Naive B cell (primary cell): ENCODE data around the gene CFAP97. TPM values are rescaled to one million over a fixed set of nuclear protein-coding genes. Genes with fewer than 3 reads are reported as not detected.

Experiments
- ATAC-seq, 2 donors: fragments of 150-1000 bp; cut with Tn5 transposase; 2 replicates each; pipeline ENCODE4 v1.10.0; 2021; ENCODE audit warnings: low read depth in 2 of 2, mild to moderate bottlenecking in 2 of 2, moderate library complexity in 2 of 2
- DNase-seq: peaks from one replicate; pipeline ENCODE4 v3.0.0; 2022
- H3K27ac Mint-ChIP-seq, 6 donors: one replicate each; pipeline ENCODE4 v1.8.0; 2020 to 2022; ENCODE audit warnings: mild to moderate bottlenecking in 6 of 6, mixed read lengths in 6 of 6, moderate library complexity in 5 of 6, inconsistent platforms in 2 of 6
- H3K27me3 Mint-ChIP-seq, 3 donors: one replicate each; pipeline ENCODE4 v1.8.0; 2021 to 2022; ENCODE audit warnings: mixed read lengths in 3 of 3, mild to moderate bottlenecking in 1 of 3
- H3K36me3 Mint-ChIP-seq, 2 donors: one replicate each; pipeline ENCODE4 v1.8.0; 2020 to 2022; ENCODE audit warnings: mixed read lengths in 2 of 2, inconsistent platforms in 1 of 2, mild to moderate bottlenecking in 1 of 2
- H3K4me1 Mint-ChIP-seq, 3 donors: one replicate each; pipeline ENCODE4 v1.8.0; 2020 to 2022; ENCODE audit warnings: mixed read lengths in 3 of 3, inconsistent platforms in 1 of 3, mild to moderate bottlenecking in 1 of 3, moderate library complexity in 1 of 3
- H3K4me3 Mint-ChIP-seq, 8 donors: one replicate each; pipeline ENCODE4 v1.8.0; 2020 to 2022; ENCODE audit warnings: mild to moderate bottlenecking in 8 of 8, mixed read lengths in 8 of 8, moderate library complexity in 8 of 8, inconsistent platforms in 2 of 8
- H3K9me3 Mint-ChIP-seq, 7 donors: one replicate each; pipeline ENCODE4 v1.8.0; 2020 to 2022; ENCODE audit warnings: mixed read lengths in 7 of 7, mild to moderate bottlenecking in 5 of 7, inconsistent platforms in 2 of 7, moderate library complexity in 1 of 7
- polyA plus RNA-seq, 6 donors: library from polyadenylated mRNA; unstranded; fragments of 300-500 nt; fragmentation: Illumina TruSeq; gene quantifications; one replicate each; pipeline ENCODE4 v1.2.3, GENCODE V29; 2021; ENCODE audit warnings: low read depth in 6 of 6

Gene CFAP97
- polyA plus RNA-seq, 6 donors from 2014 or later: 77.4 to 97.8 (median 84.9) TPM

- H3K4me3 Mint-ChIP-seq: peak overlapping the region in 1 of 8 donors; percentile 57
- peak overlapping the region in 1 of 6 donors; percentile 15 for H3K27ac Mint-ChIP-seq
- no peak for DNase-seq
- no peak for ATAC-seq
- no peaks in the 10 kb centered on the region for H3K36me3 Mint-ChIP-seq
- H3K9me3 Mint-ChIP-seq: peaks cover 0 to 8% (median 2%) of the 10 kb centered on the region in 7 donors
- H3K27me3 Mint-ChIP-seq: no peaks in the 10 kb centered on the region
- peaks cover 18 to 41% (median 30%) of the 10 kb centered on the region in 3 donors for H3K4me1 Mint-ChIP-seq
These were observed 32.2 kb upstream of the CFAP97 start for GRCh38 chr4:185235843-185236503.

- H3K27ac Mint-ChIP-seq: peak overlapping the region in 2 of 6 donors; percentile 47 to 73
- H3K27me3 Mint-ChIP-seq: no peaks in the 10 kb centered on the region
- no peak for DNase-seq
- H3K4me1 Mint-ChIP-seq: peaks cover 18 to 47% (median 30%) of the 10 kb centered on the region in 3 donors
- H3K9me3 Mint-ChIP-seq: peaks cover 0 to 8% (median 2%) of the 10 kb centered on the region in 7 donors
- peak overlapping the region in 1 of 8 donors; percentile 57 for H3K4me3 Mint-ChIP-seq
- H3K36me3 Mint-ChIP-seq: no peaks in the 10 kb centered on the region
- no peak for ATAC-seq
These were observed 31.5 kb upstream of the CFAP97 start for GRCh38 chr4:185235119-185235842.

- Mint-ChIP-seq H3K27me3 (no peaks in the 10 kb centered on the region), H3K27ac (peak overlapping the region in 2 of 6 donors; percentile 56 to 78), H3K9me3 (no peaks in the 10 kb centered on the region), H3K4me3 (no peak overlapping the region), H3K36me3 (no peaks in the 10 kb centered on the region), H3K4me1 (peaks cover 18 to 35% (median 25%) of the 10 kb centered on the region in 3 donors)
- DNase-seq: no peak
- no peak for ATAC-seq
These were observed 28.6 kb upstream of the CFAP97 start for GRCh38 chr4:185232370-185232769.

- no peaks in the 10 kb centered on the region for H3K27me3 Mint-ChIP-seq
- peaks cover 26 to 33% (median 28%) of the 10 kb centered on the region in 3 donors for H3K4me1 Mint-ChIP-seq
- no peak for ATAC-seq
- no peaks in the 10 kb centered on the region for H3K36me3 Mint-ChIP-seq
- no peak overlapping the region for H3K4me3 Mint-ChIP-seq
- no peak overlapping the region for H3K27ac Mint-ChIP-seq
- no peaks in the 10 kb centered on the region for H3K9me3 Mint-ChIP-seq
- DNase-seq: no peak
These were observed 25.4 kb upstream of the CFAP97 start for GRCh38 chr4:185229021-185229818.

GRCh38 chr4:185227713-185228278 lies 24.0 kb upstream of the CFAP97 start:
- no peaks in the 10 kb centered on the region for H3K36me3 Mint-ChIP-seq
- no peak overlapping the region for H3K4me3 Mint-ChIP-seq
- ATAC-seq: no peak
- no peak for DNase-seq
- peaks cover 25 to 40% (median 33%) of the 10 kb centered on the region in 3 donors for H3K4me1 Mint-ChIP-seq
- H3K27ac Mint-ChIP-seq: no peak overlapping the region
- H3K9me3 Mint-ChIP-seq: peaks cover 0 to 4% (median 0%) of the 10 kb centered on the region in 7 donors
- no peaks in the 10 kb centered on the region for H3K27me3 Mint-ChIP-seq

DNA sequence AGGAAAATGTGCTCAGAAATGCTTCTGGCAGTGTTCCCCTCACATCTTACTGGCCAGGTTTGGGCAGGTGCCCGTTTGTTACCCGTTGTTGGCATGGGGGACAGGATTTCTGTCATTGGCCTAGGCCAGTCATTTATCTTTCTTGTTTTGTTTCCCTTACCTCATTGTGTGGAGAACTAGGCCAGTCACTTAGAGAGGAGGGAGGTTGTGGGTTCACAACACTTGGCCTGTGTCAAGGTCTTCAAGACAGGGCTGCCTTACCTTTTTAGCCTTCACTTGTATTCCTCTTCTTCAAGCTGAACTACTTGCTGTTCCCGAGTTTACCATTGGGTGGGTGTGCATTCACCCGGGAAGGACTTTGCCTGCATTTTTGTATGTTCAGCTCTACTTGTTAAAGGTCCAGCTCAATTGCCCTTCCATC lies 23.3 kb upstream of the CFAP97 start:
- ATAC-seq (no peak), DNase-seq (no peak)
- Mint-ChIP-seq H3K9me3 (peaks cover 0 to 4% (median 0%) of the 10 kb centered on the region in 7 donors), H3K27ac (no peak overlapping the region), H3K4me1 (peaks cover 22 to 40% (median 35%) of the 10 kb centered on the region in 3 donors), H3K36me3 (no peaks in the 10 kb centered on the region), H3K27me3 (no peaks in the 10 kb centered on the region), H3K4me3 (no peak overlapping the region)

GRCh38 chr4:185225940-185226339 lies 22.1 kb upstream of the CFAP97 start:
- Mint-ChIP-seq H3K27me3 (no peaks in the 10 kb centered on the region), H3K27ac (peak overlapping the region in 2 of 6 donors; percentile 30 to 68), H3K4me1 (peaks cover 23 to 44% (median 41%) of the 10 kb centered on the region in 3 donors), H3K9me3 (peaks cover 0 to 4% (median 0%) of the 10 kb centered on the region in 7 donors), H3K36me3 (peaks cover 5 to 8% of the 10 kb centered on the region in 2 donors), H3K4me3 (no peak overlapping the region)
- ATAC-seq: no peak
- DNase-seq: no peak

DNA sequence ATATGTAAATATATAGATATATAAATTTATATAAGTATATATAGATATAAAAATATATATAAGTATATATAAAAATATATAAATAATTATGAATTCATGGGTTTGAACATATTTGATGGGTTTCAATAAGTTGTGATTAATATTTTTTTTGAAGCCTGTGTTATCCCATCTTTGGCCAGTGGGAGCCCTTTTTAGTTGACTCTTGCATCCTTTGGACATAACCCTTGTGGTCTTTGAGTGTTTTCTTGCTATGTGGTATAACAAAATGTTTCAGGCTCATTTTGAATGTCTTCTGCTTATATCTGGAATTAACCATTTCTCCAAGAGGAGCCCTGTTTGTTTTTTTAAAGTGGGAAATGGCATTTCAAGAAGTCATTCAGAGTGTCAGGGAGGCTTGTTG lies 20.8 kb upstream of the CFAP97 start:
- Mint-ChIP-seq H3K9me3 (peaks cover 0 to 4% (median 0%) of the 10 kb centered on the region in 7 donors), H3K27ac (no peak overlapping the region), H3K4me3 (no peak overlapping the region), H3K27me3 (no peaks in the 10 kb centered on the region), H3K36me3 (peaks cover 5 to 8% of the 10 kb centered on the region in 2 donors), H3K4me1 (peaks cover 28 to 52% (median 50%) of the 10 kb centered on the region in 3 donors)
- ATAC-seq: no peak
- no peak for DNase-seq

- H3K27ac Mint-ChIP-seq: peak overlapping the region in 2 of 6 donors; percentile 45 to 57
These were observed 18.8 kb upstream of the CFAP97 start for GRCh38 chr4:185222598-185222997.

GRCh38 chr4:185221912-185222311 lies 18.1 kb upstream of the CFAP97 start:
- peaks cover 41 to 78% (median 75%) of the 10 kb centered on the region in 3 donors for H3K4me1 Mint-ChIP-seq
- H3K36me3 Mint-ChIP-seq: peaks cover 5 to 8% of the 10 kb centered on the region in 2 donors
- no peaks in the 10 kb centered on the region for H3K27me3 Mint-ChIP-seq

More at GRCh38 chr4:185222598-185222997, 18.8 kb upstream of the CFAP97 start:
- H3K4me1 Mint-ChIP-seq: peaks cover 34 to 71% (median 68%) of the 10 kb centered on the region in 3 donors
- H3K9me3 Mint-ChIP-seq: peaks cover 0 to 4% (median 0%) of the 10 kb centered on the region in 7 donors
- DNase-seq: no peak
- H3K4me3 Mint-ChIP-seq: no peak overlapping the region
- H3K27me3 Mint-ChIP-seq: no peaks in the 10 kb centered on the region
- ATAC-seq: no peak
- H3K36me3 Mint-ChIP-seq: peaks cover 5 to 8% of the 10 kb centered on the region in 2 donors

DNA sequence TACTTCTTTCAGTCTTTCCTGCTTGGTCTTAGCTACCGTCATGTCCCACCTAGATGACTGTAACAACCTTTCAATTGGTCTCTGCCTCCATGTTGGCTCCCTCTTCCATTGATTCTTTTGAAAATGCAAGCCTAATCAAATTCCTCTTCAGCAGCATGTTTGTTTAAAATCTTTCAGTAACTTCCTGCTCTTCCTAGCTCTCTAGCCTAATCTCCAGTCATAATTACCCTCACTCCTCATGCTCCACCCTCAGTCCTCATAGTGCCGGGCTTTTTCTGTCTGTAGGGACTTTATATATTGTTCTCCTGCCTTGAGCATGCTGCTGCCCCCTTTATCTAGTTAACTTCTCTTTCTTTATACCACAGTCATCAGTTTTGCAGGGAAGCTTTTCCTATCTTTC lies 17.7 kb upstream of the CFAP97 start:
- Mint-ChIP-seq H3K9me3 (peaks cover 0 to 4% (median 0%) of the 10 kb centered on the region in 7 donors), H3K4me1 (peaks cover 45 to 82% (median 79%) of the 10 kb centered on the region in 3 donors), H3K27ac (peak overlapping the region in 4 of 6 donors; percentile 31 to 88 (median 72)), H3K36me3 (peaks cover 5 to 8% of the 10 kb centered on the region in 2 donors), H3K27me3 (no peaks in the 10 kb centered on the region), H3K4me3 (peak overlapping the region in 3 of 8 donors; percentile 1 to 52 (median 9))
- DNase-seq: no peak
- no peak for ATAC-seq

More at GRCh38 chr4:185221912-185222311, 18.1 kb upstream of the CFAP97 start:
- Mint-ChIP-seq H3K27ac (peak overlapping the region in 4 of 6 donors; percentile 31 to 88 (median 72)), H3K9me3 (peaks cover 0 to 4% (median 0%) of the 10 kb centered on the region in 7 donors), H3K4me3 (peak overlapping the region in 3 of 8 donors; percentile 1 to 52 (median 9))
- no peak for DNase-seq
- no peak for ATAC-seq

GRCh38 chr4:185219551-185220344 lies 15.9 kb upstream of the CFAP97 start:
- DNase-seq: no peak
- H3K4me1 Mint-ChIP-seq: peaks cover 40 to 86% (median 73%) of the 10 kb centered on the region in 3 donors
- H3K9me3 Mint-ChIP-seq: peaks cover 0 to 4% (median 0%) of the 10 kb centered on the region in 7 donors
- H3K27me3 Mint-ChIP-seq: no peaks in the 10 kb centered on the region
- H3K4me3 Mint-ChIP-seq: peak overlapping the region; percentile 19 to 89 (median 75)
- H3K36me3 Mint-ChIP-seq: peaks cover 5 to 8% of the 10 kb centered on the region in 2 donors
- ATAC-seq: peak; percentile 85 to 90
- peak overlapping the region; percentile 49 to 84 (median 67) for H3K27ac Mint-ChIP-seq
